Suppressor macrophage (primary cell): ENCODE results near the gene UBAC2.
A peak's percentile ranks its signal among the peaks of the same experiment; 100 is the strongest.
"Not testable (repeated sequence)": the region's sequence is repeated elsewhere in the genome, so short reads cannot be mapped to it uniquely, and the experiment has no call there.

Experiments
- DNase-seq, 4 experiments: peaks; one replicate each; pipeline ENCODE4 v3.0.0-alpha.2; 2020 to 2022

The UBAC2 gene

DNA sequence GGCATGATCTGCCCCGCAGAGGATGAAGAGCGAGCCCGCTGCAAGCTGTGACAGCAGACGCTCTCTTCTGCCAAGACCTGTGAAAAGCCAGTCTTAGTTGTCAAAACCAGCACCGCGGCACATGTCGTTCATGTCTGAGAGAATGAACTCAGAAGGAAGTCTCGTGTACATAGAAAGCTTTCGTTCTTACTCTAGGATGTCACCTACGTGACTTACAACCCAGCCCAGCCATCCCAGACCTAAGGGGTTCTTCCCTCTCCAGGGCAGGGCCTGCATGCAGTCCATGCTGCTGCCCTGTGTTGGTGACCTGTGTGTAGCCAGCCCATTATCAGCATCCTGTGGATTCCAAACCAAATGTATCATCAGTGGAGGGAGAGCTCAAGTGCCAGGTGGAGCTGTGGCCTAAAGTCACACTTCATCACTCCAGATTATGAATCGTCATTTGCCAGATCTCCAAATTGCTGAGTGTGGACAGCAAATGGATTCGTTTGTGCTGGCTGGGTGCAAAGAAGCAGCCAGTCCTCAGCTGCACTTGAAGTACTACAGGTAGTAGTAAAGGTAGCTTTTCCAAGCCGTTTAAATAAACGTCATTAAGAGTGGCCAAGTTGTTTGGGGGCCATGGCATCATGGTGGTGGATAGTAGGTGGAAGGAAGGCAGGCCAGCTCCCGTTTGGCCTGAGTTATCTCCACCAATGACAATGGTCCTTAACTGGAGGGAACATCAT, 180.4 kb downstream of the UBAC2 start:
- DNase-seq = no peak

DNA sequence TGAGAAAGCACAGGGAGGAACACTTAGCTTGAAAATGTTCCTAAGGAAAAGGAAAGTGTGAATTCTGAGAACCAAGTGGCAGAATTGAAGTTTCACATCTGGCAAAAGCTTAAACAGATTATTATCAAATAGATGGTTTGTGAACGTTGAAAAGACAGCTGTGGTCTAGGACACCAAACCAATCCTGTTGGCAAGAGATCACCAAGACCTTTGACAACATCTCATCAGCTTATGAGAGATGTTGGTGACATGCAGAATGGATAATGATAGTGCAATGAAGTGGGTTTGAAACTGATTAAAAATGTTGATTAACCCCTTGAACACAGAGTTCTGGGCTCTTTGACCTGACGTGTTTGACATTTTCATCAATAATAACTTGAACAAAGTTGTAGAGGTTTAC, 181.1 kb downstream of the UBAC2 start:
- DNase-seq = no peak

DNA sequence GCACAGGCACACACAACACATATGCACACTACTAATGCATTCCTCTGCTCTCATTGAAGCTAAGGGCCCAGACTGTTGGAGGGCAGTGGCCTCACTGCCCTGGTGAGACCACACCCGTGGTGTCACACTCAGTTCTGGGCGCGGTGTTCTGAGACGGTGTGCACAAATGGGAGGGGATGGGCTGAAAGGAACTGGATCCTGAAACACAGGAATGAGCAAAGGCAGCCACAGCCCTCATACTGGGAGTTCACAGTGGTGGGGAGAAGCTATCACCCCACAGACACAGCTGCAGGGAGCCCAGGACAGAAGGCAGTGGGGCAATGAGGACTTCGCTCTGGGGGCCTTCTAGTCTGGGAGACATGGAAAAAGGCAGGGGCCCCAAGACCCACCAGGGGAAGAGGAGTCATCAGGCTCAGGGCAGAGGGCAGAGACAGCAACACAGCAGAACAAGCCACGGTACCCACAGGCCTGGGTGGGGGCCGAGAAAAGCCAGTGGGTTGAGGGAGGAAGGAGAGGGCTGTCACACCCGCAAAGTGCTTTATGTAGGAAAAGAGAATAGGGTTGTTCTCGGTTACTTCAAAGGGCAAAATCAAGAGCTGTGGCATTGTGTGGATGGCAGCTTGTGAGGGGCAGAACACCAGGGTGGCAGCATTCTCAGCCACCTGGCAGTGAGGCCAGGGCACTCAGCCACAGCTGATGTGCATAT, 181.9 kb downstream of the UBAC2 start:
- no peak for DNase-seq

DNA sequence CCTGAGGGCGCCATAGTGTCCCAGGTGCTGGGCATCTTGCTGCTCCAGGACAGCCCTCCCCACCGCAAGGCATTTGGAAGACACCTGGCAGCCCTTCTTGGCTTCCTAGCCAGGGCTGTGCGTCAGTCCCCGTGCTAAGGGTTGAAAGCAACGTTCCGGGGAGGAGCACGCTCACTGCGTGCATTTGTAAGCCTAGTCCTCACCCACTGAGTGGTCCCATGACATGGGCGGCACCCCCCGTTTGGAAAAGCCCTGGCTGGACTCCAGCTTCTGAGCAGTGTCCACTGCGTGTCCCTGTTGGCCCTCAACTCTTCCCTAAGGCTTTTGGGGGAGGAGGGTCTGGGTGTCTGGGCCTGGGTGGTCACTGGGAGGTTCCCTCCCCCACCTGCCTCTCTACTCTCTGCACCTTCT, 182.9 kb downstream of the UBAC2 start:
- no peak for DNase-seq

DNA sequence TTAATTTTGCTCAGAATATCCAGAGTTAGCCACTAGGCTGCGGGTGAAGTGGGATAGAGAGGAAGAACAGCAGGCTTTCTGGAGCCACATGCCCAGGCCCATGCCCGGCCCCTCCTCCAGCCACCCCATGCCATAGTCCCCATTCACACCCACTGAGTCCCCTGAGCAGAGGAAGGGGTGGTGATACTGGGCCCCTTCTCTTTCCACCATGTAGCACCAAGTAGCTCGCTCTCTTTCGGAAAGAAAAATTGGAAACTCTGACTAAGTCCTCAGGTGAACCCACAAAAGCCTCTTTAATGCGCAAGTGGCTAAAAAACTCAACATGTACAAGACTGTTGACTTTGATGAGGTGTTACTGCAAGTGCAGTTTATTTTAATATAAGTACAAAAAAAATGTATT, 183.3 kb downstream of the UBAC2 start:
- DNase-seq = no peak

DNA sequence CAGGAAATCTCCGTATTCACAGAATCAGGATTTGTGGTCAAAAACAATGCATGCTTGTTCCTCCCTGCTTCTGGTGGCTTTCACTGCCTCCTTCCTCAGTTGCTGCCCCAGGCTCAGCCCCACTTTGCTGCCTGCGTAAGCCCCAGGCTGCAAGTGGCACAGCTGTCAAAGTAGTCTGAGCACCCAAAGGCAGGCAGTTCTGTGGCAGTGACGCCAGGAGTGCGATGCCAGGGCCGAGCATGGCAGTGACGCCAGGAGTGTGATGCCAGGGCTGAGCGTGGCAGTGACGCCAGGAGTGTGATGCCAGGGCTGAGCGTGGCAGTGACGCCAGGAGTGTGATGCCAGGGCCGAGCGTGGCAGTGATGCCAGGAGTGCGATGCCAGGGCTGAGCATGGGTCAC, 183.8 kb downstream of the UBAC2 start:
- DNase-seq = no peak

DNA sequence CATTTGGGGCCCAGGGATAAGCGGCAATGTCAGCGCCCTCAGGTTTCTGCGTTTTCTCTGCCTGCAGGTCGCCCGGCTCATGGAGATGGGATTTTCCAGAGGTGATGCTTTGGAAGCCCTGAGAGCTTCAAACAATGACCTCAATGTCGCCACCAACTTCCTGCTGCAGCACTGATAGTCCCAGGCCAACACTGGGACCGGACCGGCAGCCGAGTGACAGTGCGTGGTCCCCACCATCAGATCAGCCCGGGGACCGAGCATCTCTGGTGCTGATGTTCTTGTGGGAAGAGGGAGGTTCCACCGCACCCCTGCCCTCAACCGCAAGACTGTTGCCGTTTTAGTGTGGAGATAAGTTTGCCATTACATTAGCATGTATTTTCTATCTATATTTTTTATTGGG, 184.5 kb downstream of the UBAC2 start:
- DNase-seq = no peak

DNA sequence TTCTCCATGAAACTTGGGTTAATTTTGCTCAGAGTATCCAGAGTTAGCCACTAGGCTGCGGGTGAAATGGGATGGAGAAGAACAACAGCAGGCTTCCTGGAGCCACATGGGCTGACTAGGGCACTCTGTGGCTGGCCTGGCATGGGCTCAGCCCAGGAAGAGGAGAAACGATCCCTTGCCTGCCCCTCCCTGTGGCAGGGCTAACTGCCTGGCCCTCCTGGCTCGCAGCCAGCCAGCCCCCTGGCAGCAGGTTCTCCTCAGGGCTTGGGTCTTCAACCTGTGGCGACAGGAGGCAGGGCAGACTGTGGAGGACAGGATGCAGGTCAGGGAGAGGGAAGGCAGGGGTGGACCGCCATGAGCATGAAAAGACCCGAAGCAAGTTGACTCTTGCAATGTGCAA, 185.3 kb downstream of the UBAC2 start:
- no peak for DNase-seq

DNA sequence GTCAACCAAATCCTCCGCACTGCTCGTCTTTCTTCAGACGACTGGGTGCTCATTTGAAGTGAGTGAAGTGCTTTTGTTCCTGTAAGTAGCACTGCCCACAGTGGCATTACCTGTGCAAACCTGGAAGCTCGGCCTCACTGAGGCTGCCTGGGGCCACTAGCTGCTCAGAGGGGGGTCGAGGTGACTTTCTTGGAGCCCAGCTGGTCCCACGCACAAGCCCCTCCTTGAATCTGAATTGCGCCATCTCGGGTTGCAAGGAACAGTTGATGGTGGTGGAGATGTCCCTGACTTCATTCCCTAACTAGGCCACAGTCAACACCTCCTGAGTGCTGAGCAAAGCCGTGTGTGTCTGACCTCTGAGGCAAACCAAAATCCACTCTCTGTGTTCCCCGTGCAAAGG, 185.8 kb downstream of the UBAC2 start:
- no peak for DNase-seq

DNA sequence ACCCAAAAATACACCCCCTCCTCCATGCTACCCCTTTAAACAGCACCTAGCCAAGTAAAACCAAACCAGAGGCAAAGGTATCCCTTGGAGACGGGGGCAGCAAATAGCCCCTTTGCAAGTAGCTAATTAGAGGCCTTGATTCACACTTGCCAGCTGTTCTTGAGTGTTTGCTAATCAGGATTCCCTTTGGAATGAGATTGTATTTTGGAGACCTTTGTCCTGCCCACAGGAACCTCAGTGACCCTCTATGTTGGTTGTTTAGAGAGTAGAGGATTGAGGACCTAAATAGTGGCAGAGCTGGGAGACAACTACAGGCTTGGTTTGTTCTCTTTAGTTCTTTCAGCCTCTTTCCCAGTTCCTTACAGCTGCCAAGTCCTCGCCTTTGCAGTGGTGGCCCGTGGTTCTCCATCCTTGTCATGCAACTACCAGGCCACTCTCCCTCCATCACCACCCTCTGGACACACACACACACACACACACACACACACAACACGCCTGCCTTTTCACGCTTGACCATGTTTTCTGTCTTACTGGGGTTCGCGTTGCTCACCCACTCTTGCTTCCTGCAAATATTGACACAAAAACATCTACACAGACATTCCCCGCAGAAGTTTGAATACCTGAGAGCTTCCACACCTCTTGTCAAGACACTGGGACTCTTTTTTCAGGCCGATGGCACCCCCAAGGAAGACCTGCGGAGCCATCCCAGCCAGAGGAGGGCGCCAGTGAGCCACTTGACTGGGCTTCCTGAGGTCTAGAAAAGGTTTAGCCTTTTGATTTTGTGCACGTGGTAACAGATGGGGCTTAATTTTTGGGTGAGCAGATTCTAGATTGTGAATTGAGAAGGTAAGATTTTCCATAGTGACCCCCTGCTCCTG, 186.5 kb downstream of the UBAC2 start:
- DNase-seq = peak; percentile 82 to 92 (median 88)

DNA sequence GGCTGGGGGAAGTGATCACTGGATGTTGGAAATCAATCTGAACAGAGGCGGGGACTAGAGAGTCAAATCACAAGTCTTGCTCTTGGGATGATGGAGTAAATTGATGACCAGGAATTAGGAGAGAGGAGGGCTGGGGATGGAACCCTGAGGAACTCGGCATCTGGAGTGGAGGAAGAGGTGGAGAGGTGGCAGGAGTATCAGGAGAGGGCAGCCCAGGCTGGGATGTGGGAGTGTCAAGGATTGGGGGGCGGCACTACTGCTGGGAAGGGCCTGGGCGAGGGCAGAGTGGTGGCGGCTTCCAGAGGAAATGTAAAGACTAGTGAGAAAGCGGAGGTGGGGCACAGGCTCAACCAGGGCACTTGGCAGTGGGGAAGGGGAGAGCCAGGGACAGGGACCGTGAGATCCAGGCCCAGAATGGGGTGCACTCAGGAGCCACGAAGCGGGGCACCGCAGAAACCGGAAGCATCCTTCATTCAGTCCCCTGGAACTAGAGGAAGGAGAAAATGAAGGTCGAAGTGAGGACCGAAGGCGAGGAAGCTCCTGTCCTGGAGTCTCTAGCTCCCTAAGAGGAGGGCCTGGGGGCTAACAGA, 187.8 kb downstream of the UBAC2 start:
- peak in 1 of 4 experiments; percentile 3 for DNase-seq

DNA sequence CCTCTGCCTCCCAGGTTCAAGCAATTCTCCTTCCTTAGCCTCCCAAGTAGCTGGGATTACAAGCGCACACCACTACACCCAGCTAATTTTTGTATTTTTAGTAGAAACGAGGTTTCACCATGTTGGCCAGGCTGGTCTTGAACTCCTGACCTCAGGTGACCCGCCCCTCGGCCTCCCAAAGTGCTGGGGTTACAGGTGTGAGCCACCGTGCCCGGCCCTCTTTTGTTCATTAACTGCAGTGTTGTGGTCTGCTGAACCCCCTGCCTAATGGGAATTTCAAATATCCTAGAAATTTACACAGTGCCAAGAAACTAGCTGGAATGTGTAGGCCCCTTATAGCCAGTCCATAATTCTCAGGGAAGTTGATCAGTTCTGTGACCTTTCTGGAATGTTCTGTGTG, 188.4 kb downstream of the UBAC2 start:
- not testable (repeated sequence) for DNase-seq

DNA sequence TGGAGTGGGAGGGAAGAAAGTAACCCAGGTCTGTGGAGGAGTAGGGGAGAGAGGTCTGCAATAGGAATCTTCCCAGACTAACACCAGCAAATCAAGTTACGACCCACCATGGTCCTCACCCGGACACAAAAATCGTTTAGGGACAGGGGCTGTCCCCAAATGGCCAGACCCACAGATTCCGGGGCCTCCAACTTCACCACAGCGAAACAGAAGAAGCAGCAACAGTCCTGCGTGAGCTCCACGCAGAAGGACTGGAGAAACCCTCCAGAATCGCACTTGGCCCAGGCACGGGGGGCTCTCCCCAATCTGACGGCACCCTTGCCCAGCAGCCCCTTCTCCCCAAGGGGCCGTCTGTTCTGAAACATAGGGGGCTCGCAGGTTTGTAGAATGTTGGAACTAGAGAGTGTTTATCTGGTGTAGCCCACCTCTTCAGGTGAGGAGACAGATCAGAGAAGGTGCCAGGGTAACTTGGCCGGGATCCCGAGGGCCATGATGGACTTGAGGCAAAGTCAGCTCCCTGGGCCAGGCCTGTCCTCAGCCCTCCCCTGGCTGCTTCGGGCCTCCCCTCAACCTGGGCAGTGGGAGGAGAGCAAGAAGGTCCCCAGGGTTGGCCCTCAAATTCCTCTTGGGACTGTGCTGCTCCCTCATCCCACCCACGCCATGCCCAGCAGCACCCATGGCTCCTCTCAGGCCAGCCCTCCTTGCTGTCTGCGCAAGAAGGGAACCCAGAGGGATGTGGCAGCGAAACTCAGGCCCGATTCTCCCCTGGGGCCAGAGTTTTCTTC, 189.1 kb downstream of the UBAC2 start:
- DNase-seq = no peak

DNA sequence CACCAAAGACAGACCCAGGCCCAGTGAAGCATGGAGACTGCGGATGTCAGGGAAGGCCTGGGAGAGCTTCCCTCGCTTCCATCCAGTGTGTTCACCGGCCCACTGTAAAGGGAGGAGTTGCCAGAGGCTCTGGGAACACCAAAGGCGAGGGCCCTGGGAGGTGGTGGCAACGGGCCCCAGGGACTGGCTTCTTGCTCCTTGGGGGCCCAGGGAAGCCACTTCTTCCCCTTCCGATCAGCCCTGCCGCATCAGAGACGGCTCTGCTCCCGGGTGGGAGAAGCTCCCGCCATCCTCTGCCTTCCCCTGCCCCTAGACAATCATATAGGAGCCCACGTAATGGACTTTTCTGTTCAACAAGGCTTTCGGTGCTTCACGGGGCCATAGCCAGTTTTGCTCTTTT, 189.9 kb downstream of the UBAC2 start:
- DNase-seq = no peak

DNA sequence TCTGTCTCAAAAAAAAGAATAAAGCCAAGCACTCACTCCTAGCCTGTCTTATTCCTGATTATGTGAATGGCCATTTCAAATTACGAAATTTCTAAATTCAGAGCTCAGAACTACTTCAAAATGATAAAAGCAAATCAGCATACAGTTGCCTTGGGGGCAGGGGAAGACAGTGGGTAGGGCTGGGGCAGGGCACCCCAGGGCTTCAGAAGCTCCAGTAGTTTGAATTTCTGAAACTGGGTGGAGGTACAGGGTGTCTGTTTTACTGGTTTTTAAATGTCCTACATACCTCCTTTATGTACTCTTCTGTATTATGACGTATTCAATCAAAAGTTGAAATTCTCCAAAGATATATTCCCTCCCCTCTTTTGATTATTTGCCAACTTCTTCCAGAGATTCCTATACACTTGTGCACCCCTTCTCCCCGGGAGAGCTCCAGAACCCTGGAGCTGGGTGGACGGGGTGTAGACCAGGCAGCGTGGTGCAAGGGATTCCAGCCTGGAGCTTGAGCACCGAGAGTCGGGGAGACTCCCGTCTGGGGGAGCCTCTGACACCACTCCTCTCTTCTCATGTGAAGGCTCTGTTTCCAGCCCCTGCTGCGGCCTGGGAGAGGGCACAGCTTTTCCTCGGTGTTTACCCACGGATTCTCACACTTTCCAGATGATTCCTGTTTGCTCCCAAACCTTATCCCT, 191.3 kb downstream of the UBAC2 start:
- no peak for DNase-seq

DNA sequence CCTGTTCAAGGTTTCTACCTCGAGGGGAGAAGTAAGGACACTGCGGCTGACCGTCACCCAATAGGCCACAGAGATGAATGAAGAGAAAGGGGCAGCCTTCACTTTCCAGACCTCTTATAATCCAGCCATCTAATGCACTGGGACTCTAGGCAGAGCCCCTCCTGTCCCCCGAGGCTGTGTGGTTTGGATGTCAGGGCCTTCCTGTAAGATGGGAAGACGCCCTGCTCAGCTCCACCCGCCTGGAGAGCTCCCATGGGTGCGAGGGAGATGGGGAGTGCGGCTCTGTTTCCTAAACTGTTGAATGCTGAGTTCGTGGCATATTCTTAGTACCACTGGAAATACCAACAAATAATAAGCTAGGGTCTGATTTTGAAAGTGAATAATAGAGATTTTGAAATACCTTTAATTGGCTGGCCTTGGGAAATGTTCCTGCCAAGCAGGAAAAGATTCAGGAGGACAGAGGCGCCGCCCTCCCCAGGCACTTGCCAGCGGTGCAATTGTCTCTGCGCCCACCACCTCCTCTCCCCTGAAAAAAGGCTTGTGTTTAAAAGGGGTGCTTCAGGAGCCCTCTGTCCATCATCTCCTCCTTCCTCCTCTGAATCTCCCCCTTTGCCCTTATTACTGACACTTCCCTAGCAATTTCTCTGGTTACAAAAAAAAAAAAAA, 191.9 kb downstream of the UBAC2 start:
- no peak for DNase-seq

DNA sequence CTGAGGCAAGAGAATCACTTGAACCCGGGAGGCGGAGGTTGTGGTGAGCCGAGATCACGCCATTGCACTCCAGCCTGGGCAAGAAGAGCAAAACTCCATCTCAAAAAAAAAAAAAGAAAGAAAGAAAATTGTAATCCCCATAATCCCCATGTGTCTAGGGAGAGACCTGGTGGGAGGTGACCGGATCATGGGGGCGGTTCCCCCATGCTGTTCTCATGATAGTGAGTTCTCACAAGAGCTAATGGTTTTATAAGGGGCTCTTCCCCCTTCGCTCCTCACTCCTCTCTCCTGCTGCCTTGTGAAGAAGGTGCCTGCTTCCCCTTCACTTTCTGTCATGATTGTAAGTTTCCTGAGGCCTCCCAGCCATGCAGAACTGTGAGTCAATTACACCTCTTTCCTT, 192.7 kb downstream of the UBAC2 start:
- DNase-seq = not testable (repeated sequence)

DNA sequence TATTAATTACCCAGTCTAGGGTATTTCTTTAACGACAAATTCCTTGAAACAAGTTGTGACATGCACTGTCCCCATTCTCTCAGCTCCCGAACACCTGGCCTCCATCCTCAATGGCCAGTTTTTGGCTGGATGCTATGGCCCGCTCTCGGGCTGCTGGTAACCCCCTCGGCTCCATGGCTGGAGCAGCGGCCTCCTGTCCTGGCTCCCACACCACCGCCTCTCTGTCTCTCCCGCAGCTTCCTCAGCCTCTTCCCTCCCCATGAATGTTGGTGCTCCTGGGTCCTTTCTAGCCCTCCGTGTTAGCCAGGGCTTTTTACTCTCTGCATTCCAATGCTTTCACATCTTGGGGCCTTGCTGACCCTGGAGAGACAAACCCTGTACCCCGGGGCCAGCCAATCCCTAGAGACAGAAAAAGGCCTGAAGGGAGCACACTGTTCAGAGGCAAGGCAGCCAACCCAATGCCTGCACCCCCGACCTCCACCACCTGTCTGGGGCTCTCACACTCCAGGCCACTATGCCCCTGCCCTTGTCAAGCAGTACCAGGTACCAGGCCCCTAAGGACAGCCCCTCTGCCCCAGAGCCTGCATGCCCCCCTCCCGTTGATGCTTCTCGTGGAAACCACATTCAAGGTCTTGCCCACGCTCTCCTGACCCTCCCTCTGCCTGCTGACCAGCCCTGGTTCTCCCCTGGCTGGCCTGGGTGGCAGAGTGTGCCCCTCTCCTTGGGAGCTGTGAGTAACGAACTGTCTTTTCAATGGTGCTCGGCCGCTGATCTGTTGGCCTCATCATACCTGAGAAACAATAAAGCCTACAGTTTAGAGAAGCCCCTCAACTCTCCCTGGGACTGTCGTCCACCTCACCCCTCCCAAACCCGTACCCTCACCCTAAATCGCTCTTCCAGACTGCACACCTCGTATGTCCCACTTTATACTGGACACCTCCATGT, 193.4 kb downstream of the UBAC2 start:
- no peak for DNase-seq

DNA sequence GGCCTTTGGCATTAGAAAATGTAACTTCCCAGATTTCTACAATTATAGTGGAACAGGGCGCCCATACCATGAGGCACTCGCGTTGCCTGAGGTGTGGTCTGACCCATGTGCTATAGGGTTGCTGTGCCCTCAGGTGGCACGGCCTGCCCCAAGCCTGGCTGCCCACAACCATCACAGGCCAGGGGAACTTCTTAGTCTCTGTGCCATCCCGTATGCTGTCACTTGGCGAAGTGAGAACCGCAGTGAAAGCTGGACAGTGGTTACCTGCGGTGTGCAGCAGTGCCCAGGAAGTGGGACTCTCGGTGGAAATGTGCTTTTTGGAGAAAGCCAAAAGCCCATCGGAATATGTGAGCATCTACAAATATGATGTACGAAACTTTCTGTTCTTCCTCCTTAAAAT, 194.8 kb downstream of the UBAC2 start:
- DNase-seq = no peak

DNA sequence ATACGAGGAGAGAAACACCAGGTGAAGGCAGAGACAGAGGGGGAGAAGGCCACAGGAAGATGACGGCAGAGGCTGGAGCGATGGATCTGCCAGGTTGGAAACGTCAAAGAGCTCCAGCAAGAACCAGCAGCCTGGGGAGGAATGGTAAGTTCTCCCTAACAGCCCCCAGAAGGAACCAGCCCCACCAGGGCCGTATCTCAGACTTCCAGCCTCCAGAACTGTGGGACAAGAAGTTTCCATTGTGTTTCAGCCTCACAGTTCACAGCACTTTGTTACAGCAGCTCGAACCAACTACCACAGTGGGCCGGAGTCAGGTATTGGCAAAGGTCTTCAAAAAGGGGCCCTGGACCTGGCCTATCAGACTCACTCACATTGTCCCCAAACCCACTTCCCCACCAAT, 195.8 kb downstream of the UBAC2 start:
- DNase-seq = no peak
